ENCODE measurements around the gene EIF4A3.

DNA sequence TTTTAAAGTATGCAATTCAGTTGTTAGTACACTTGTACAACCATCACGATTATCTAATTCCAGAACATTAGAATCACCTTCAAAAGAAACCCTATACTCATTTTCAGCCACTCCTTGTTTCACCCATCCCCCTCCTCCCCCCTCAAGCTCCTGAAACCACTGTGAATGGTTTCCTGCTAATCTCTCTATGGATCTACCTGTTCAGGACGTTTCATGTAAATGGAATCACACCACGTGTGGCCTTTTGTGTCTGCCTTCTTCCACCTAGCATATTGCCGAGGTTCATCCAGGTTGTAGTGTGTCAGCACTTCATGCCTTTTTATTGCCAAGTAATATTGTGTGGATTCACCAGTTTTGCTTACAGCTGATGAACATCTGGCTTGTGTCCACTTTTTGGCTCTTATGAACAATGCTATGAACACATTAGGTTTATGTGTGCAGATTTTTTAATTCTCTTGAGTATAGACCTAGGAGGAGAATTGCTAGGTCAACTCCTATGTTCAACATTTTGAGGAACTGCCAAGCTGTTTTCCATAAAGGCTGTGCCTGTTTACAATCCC lies 17.8 kb downstream of the EIF4A3 start:
- TF ChIP-seq, protein P1, sequence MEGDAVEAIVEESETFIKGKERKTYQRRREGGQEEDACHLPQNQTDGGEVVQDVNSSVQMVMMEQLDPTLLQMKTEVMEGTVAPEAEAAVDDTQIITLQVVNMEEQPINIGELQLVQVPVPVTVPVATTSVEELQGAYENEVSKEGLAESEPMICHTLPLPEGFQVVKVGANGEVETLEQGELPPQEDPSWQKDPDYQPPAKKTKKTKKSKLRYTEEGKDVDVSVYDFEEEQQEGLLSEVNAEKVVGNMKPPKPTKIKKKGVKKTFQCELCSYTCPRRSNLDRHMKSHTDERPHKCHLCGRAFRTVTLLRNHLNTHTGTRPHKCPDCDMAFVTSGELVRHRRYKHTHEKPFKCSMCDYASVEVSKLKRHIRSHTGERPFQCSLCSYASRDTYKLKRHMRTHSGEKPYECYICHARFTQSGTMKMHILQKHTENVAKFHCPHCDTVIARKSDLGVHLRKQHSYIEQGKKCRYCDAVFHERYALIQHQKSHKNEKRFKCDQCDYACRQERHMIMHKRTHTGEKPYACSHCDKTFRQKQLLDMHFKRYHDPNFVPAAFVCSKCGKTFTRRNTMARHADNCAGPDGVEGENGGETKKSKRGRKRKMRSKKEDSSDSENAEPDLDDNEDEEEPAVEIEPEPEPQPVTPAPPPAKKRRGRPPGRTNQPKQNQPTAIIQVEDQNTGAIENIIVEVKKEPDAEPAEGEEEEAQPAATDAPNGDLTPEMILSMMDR (IDR thresholded peaks at IDR 0.05) = no peak
- TF ChIP-seq POLR2A (IDR thresholded peaks at IDR 0.05) (no peak), EP300 (IDR thresholded peaks at IDR 0.05) (no peak), POLR2AphosphoS5 (IDR thresholded peaks at IDR 0.05) (no peak)
